ENCODE data around the gene BCL2L14. TPM values are rescaled to one million over a fixed set of nuclear protein-coding genes. Genes with fewer than 3 reads are reported as not detected.

Gene BCL2L14
- total RNA-seq, 1 experiment from 2014 or later: 0.30 TPM

DNA sequence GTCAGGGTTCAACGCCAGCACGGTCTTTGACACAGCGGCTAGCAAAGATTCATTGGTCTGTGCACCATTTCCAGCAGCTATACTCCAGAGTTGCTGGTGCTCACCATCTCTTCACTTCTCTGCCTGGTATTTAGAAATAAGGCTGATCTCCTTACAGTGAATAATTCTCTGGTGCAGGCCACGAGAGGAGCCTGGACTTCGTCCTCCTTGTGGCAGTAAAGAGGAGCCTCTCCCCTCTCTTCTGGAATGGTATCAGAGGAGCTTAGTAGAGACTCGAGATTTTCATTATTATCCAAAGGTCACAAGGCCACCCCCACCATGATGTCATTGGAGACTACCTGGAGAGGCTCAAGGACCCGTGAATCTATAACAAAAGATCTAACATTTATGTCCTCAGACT lies 30.8 kb upstream of the BCL2L14 start:
- no peaks in the 10 kb centered on the region for H3K36me3 ChIP-seq (ENCODE audit: control insufficient read depth in 1 of 2, insufficient read depth in 2 of 2, low read length in 2 of 2)
- H3K4me3 ChIP-seq (replicated peaks in 1 of 2; ENCODE audit: low read depth in 1 of 2, low read length in 2 of 2): no peak overlapping the region
- no peaks in the 10 kb centered on the region for H3K4me1 ChIP-seq (ENCODE audit: control insufficient read depth in 1 of 2, insufficient read depth in 2 of 2, low read length in 2 of 2)
- no peak overlapping the region for H3K9ac ChIP-seq (ENCODE audit: low read length)
- ChIA-PET POLR2A (no interaction called here), RAD21 (ENCODE audit: low non-redundant PET in 1 of 2, low total read pairs in 2 of 2, uncharacterized antibody in 2 of 2, unreplicated experiment in 2 of 2) (no interaction called here), CTCF (interaction anchor here (2.7 kb wide), 1 partner anchor 460 kb away, joined by 10 read pairs; no protein-coding TSS in a partner anchor)
- no TSS peak for BruUV-seq (replicated peaks)
- no peaks in the 10 kb centered on the region for H3K9me2 ChIP-seq (ENCODE audit: insufficient read depth)
- H3K27me3 ChIP-seq (ENCODE audit: insufficient read depth, low read length): no peaks in the 10 kb centered on the region
- H3K79me2 ChIP-seq (ENCODE audit: insufficient read depth, low read length): no peaks in the 10 kb centered on the region
- no peak overlapping the region for H3K27ac ChIP-seq (ENCODE audit: low read depth, low read length)
- H3K4me2 ChIP-seq (ENCODE audit: low read length): no peak overlapping the region
- intact Hi-C loops (cut with micrococcal nuclease): loop anchor here (10.0 kb wide), 1 partner anchor 305 kb away; no protein-coding TSS in a partner anchor
- no peak for TF ChIP-seq RAD21 (IDR thresholded peaks at IDR 0.05; ENCODE audit: low read depth)
- TF ChIP-seq SP1 (IDR thresholded peaks at IDR 0.05; ENCODE audit: low read depth): no peak
- H4K20me1 ChIP-seq (ENCODE audit: insufficient read depth): no peaks in the 10 kb centered on the region
- no peak for ATAC-seq
- no peak overlapping the region for H2AFZ ChIP-seq (ENCODE audit: low read depth, low read length, poor library complexity, severe bottlenecking)
- no peaks in the 10 kb centered on the region for H3K9me3 ChIP-seq (ENCODE audit: control insufficient read depth in 1 of 2, insufficient read depth in 1 of 2, low read depth in 1 of 2, low read length in 2 of 2)
- DNase-seq (ENCODE audit: low read depth, low spot score): no peak

DNA sequence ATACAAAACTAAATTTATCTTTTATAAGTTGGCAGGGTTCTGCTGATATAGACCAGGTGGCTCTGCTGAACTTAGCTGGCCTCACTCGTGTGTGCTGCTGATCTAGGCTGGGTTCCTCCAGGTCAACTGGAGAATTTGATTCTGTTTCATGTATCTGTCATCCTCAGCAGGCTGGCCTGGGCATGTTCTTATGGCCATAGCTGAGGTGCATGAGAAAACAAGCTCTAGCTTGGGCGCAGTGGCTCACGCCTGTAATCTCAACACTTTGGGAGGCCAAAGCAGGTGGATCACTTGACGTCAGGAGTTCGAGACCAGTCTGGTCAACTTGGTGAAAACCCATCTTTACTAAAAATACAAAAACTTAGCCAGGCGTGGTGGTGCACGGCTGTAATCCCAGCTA lies 24.3 kb upstream of the BCL2L14 start:
- no peaks in the 10 kb centered on the region for H3K36me3 ChIP-seq (ENCODE audit: control insufficient read depth in 1 of 2, insufficient read depth in 2 of 2, low read length in 2 of 2)
- CTCF ChIA-PET: interaction anchor here (0.8 kb wide), 1 partner anchor 31 kb away, joined by 3 read pairs; no protein-coding TSS in a partner anchor
- H3K9me2 ChIP-seq (ENCODE audit: insufficient read depth): no peaks in the 10 kb centered on the region
- H2AFZ ChIP-seq (ENCODE audit: low read depth, low read length, poor library complexity, severe bottlenecking): no peak overlapping the region
- POLR2A ChIA-PET: interaction anchor here (0.6 kb wide), 1 partner anchor 404 kb away, joined by 3 read pairs; no protein-coding TSS in a partner anchor
- intact Hi-C loops (cut with micrococcal nuclease): no loop called here
- H3K4me3 ChIP-seq (replicated peaks in 1 of 2; ENCODE audit: low read depth in 1 of 2, low read length in 2 of 2): no peak overlapping the region
- ATAC-seq (no peak), DNase-seq (ENCODE audit: low read depth, low spot score) (no peak)
- no peaks in the 10 kb centered on the region for H3K4me1 ChIP-seq (ENCODE audit: control insufficient read depth in 1 of 2, insufficient read depth in 2 of 2, low read length in 2 of 2)
- RAD21 ChIA-PET (ENCODE audit: low non-redundant PET in 1 of 2, low total read pairs in 2 of 2, uncharacterized antibody in 2 of 2, unreplicated experiment in 2 of 2): no interaction called here
- no peaks in the 10 kb centered on the region for H4K20me1 ChIP-seq (ENCODE audit: insufficient read depth)
- no peak overlapping the region for H3K27ac ChIP-seq (ENCODE audit: low read depth, low read length)
- no peak overlapping the region for H3K4me2 ChIP-seq (ENCODE audit: low read length)
- no peaks in the 10 kb centered on the region for H3K9me3 ChIP-seq (ENCODE audit: control insufficient read depth in 1 of 2, insufficient read depth in 1 of 2, low read depth in 1 of 2, low read length in 2 of 2)
- BruUV-seq (replicated peaks): no TSS peak
- no peak for TF ChIP-seq EGR1 (IDR thresholded peaks at IDR 0.05; ENCODE audit: low read depth)
- TF ChIP-seq, protein P1, sequence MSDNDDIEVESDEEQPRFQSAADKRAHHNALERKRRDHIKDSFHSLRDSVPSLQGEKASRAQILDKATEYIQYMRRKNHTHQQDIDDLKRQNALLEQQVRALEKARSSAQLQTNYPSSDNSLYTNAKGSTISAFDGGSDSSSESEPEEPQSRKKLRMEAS (IDR thresholded peaks at IDR 0.05): no peak
- TF ChIP-seq, protein P2, sequence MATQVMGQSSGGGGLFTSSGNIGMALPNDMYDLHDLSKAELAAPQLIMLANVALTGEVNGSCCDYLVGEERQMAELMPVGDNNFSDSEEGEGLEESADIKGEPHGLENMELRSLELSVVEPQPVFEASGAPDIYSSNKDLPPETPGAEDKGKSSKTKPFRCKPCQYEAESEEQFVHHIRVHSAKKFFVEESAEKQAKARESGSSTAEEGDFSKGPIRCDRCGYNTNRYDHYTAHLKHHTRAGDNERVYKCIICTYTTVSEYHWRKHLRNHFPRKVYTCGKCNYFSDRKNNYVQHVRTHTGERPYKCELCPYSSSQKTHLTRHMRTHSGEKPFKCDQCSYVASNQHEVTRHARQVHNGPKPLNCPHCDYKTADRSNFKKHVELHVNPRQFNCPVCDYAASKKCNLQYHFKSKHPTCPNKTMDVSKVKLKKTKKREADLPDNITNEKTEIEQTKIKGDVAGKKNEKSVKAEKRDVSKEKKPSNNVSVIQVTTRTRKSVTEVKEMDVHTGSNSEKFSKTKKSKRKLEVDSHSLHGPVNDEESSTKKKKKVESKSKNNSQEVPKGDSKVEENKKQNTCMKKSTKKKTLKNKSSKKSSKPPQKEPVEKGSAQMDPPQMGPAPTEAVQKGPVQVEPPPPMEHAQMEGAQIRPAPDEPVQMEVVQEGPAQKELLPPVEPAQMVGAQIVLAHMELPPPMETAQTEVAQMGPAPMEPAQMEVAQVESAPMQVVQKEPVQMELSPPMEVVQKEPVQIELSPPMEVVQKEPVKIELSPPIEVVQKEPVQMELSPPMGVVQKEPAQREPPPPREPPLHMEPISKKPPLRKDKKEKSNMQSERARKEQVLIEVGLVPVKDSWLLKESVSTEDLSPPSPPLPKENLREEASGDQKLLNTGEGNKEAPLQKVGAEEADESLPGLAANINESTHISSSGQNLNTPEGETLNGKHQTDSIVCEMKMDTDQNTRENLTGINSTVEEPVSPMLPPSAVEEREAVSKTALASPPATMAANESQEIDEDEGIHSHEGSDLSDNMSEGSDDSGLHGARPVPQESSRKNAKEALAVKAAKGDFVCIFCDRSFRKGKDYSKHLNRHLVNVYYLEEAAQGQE (IDR thresholded peaks at IDR 0.05; ENCODE audit: low read depth): no peak
- TF ChIP-seq SRF (IDR thresholded peaks at IDR 0.05; ENCODE audit: low read depth): no peak
- TF ChIP-seq, protein P3, sequence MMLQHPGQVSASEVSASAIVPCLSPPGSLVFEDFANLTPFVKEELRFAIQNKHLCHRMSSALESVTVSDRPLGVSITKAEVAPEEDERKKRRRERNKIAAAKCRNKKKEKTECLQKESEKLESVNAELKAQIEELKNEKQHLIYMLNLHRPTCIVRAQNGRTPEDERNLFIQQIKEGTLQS (IDR thresholded peaks at IDR 0.05): no peak
- TF ChIP-seq ELF1 (IDR thresholded peaks at IDR 0.05; ENCODE audit: borderline replicate concordance, low read depth): no peak
- no peak for TF ChIP-seq ZFX (IDR thresholded peaks at IDR 0.05)
- TF ChIP-seq, protein P4, sequence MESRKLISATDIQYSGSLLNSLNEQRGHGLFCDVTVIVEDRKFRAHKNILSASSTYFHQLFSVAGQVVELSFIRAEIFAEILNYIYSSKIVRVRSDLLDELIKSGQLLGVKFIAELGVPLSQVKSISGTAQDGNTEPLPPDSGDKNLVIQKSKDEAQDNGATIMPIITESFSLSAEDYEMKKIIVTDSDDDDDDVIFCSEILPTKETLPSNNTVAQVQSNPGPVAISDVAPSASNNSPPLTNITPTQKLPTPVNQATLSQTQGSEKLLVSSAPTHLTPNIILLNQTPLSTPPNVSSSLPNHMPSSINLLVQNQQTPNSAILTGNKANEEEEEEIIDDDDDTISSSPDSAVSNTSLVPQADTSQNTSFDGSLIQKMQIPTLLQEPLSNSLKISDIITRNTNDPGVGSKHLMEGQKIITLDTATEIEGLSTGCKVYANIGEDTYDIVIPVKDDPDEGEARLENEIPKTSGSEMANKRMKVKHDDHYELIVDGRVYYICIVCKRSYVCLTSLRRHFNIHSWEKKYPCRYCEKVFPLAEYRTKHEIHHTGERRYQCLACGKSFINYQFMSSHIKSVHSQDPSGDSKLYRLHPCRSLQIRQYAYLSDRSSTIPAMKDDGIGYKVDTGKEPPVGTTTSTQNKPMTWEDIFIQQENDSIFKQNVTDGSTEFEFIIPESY (IDR thresholded peaks at IDR 0.05; ENCODE audit: extremely low read depth, insufficient replicate concordance, low read length): no peak
- no peak for TF ChIP-seq FOSL1 (IDR thresholded peaks at IDR 0.05; ENCODE audit: low read depth)
- TF ChIP-seq SIN3A (IDR thresholded peaks at IDR 0.05; ENCODE audit: low read depth): no peak
- no peak for TF ChIP-seq POLR2A (IDR thresholded peaks at IDR 0.05; ENCODE audit: borderline replicate concordance, extremely low read depth, insufficient read depth, insufficient read length)
- TF ChIP-seq JUND (IDR thresholded peaks at IDR 0.05): no peak
- TF ChIP-seq RAD21 (IDR thresholded peaks at IDR 0.05; ENCODE audit: low read depth): no peak
- H3K27me3 ChIP-seq (ENCODE audit: insufficient read depth, low read length): no peaks in the 10 kb centered on the region
- H3K79me2 ChIP-seq (ENCODE audit: insufficient read depth, low read length): no peaks in the 10 kb centered on the region
- no peak overlapping the region for H3K9ac ChIP-seq (ENCODE audit: low read length)

Measured in HCT116 (cell line).